GM21367 (cell line): ENCODE measurements around the gene MACROD1.

Experiments used
- ATAC-seq: cut with Tn5 transposase; IDR thresholded peaks from one replicate; pipeline ENCODE4 v1.9.1; 2021; ENCODE audit not compliant: unreplicated experiment

Gene MACROD1

GRCh38 chr11:64165842-64166635 lies at the start of gene MACROD1:
Gene MACROD1, minus strand, starts transcription at chr11:64166113. Its CDS starts 119 bp downstream, at chr11:64165994.
- no peak for ATAC-seq

- no peak for ATAC-seq
These were observed 45.4 kb upstream of the MACROD1 start for GRCh38 chr11:64211181-64211872.

GRCh38 chr11:64210301-64211020 lies 44.5 kb upstream of the MACROD1 start:
- no peak for ATAC-seq

GRCh38 chr11:64209563-64209843 lies 43.6 kb upstream of the MACROD1 start:
- no peak for ATAC-seq

GRCh38 chr11:64208796-64209562 lies 43.1 kb upstream of the MACROD1 start:
- ATAC-seq: no peak

GRCh38 chr11:64208086-64208795 lies 42.3 kb upstream of the MACROD1 start:
- ATAC-seq: no peak

- peak; percentile 41 for ATAC-seq
These were observed 41.6 kb upstream of the MACROD1 start for GRCh38 chr11:64207256-64208085.

- ATAC-seq: peak; percentile 11
These were observed 40.7 kb upstream of the MACROD1 start, which contains the start of gene FERMT3 for GRCh38 chr11:64206457-64207255. Gene FERMT3, plus strand, starts transcription at chr11:64206721. Its CDS starts 644 bp downstream, at chr11:64207365.

- no peak for ATAC-seq
These were observed 38.6 kb upstream of the MACROD1 start for GRCh38 chr11:64204464-64204989.

GRCh38 chr11:64204080-64204440 lies 38.1 kb upstream of the MACROD1 start:
- ATAC-seq: no peak

GRCh38 chr11:64203421-64204079 lies 37.6 kb upstream of the MACROD1 start:
- ATAC-seq: no peak

GRCh38 chr11:64202992-64203391 lies 37.1 kb upstream of the MACROD1 start:
- ATAC-seq: no peak

- no peak for ATAC-seq
These were observed 35.6 kb upstream of the MACROD1 start for GRCh38 chr11:64201543-64201942.

- ATAC-seq: no peak
These were observed 32.6 kb upstream of the MACROD1 start for GRCh38 chr11:64198511-64198910.

GRCh38 chr11:64196626-64197025 lies 30.7 kb upstream of the MACROD1 start:
- ATAC-seq: no peak

- no peak for ATAC-seq
These were observed 26.5 kb upstream of the MACROD1 start for GRCh38 chr11:64192434-64192833.

- ATAC-seq: peak; percentile 4
These were observed 20.7 kb upstream of the MACROD1 start for GRCh38 chr11:64186492-64187165.
